ENCODE data around the gene PEX14. TPM values are rescaled to one million over a fixed set of nuclear protein-coding genes. Genes with fewer than 3 reads are reported as not detected.
"Not testable (repeated sequence)": the region's sequence is repeated elsewhere in the genome, so short reads cannot be mapped to it uniquely, and the experiment has no call there.

PEX14 gene
- total RNA-seq, result 10.6 TPM

DNA sequence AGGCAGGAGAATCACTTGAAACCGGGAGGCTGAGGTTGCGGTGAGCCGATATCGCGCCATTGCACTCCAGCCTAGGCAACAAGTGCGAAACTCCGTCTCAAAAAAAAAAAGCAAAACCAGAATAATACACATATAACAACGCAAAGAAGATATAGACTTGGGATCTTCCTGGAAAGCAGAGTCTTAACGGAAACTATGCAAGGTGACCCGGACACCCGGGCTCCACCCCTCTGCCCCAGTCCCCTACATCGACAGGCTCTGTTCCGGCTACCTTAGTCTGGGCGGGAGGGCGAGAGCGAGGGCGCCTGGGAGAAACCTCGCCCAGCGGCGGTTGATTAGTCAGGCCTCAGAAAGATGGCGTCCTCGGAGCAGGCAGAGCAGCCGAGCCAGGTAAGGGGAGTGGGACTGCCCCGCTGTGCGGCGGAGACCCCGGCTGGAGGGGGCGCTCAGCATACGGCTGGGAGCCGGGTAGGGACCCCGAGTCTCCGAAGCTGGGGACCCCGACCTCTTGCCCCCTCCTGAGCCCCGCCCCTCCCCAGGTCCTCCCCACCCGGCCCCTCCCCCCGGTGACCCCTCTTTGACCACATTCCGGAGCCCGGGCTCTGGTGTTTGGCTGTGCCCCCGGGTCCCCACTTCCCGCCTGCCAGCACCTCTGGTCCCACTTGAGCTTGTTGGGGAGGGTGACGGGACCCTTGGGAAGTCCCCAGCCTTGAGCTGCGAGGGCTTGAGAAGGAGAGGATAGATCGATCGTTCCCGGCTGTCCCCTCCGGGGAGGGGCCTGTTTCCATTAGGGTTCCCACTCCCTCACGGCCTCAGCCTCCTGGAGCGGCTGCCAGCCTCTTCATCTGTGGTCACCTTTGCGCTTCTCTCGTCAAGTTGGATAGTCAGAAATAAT lies at the start of gene PEX14:
Gene PEX14 (plus strand): TSS at position 338 of the 895 bp plus-strand sequence. CDS start 17 bp downstream, at position 355.
- no peaks in the 10 kb centered on the region for H3K9me3 ChIP-seq
- peak within 1 kb of the TSS; percentile 75 to 87 for H3K4me3 ChIP-seq
- H3K27ac ChIP-seq, result peak within 1 kb of the TSS; percentile 68 to 69
- H3K4me1 ChIP-seq, result peaks cover 11 to 22% of the 10 kb centered on the region in 2 donors
- intact Hi-C loops (cut with DNase I), result loop anchor here (2.0 kb wide), 1 partner anchor 76 kb away; the partner anchor contains the start of gene PGD
- no peaks in the 10 kb centered on the region for H3K27me3 ChIP-seq
- peak; percentile 53 to 91 for DNase-seq (ENCODE audit: low spot score in 2 of 2)
- TF ChIP-seq, protein P1, sequence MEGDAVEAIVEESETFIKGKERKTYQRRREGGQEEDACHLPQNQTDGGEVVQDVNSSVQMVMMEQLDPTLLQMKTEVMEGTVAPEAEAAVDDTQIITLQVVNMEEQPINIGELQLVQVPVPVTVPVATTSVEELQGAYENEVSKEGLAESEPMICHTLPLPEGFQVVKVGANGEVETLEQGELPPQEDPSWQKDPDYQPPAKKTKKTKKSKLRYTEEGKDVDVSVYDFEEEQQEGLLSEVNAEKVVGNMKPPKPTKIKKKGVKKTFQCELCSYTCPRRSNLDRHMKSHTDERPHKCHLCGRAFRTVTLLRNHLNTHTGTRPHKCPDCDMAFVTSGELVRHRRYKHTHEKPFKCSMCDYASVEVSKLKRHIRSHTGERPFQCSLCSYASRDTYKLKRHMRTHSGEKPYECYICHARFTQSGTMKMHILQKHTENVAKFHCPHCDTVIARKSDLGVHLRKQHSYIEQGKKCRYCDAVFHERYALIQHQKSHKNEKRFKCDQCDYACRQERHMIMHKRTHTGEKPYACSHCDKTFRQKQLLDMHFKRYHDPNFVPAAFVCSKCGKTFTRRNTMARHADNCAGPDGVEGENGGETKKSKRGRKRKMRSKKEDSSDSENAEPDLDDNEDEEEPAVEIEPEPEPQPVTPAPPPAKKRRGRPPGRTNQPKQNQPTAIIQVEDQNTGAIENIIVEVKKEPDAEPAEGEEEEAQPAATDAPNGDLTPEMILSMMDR (IDR thresholded peaks at IDR 0.05), result no peak
- no peaks in the 10 kb centered on the region for H3K36me3 ChIP-seq

- DNase-seq (ENCODE audit: low spot score in 2 of 2); H3K9me3 ChIP-seq: not testable (repeated sequence)
Observed at GRCh38 chr1:10425826-10426534, 48.8 kb upstream of the PEX14 start.

DNA sequence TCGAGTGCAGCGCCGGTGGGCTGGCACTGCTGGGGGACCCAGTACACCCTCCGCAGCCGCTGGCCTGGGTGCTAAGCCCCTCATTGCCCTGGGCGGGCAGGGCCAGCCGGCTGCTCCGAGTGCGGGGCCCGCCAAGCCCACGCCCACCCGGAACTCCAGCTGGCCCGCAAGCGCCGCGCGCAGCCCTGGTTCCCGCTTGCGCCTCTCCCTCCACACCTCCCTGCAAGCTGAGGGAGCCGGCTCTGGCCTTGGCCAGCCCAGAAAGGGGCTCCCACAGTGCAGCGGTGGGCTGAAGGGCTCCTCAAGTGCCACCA lies 48.3 kb upstream of the PEX14 start:
- not testable (repeated sequence) for H3K36me3 ChIP-seq; H3K4me3 ChIP-seq; H3K27ac ChIP-seq; DNase-seq (ENCODE audit: low spot score in 2 of 2); H3K9me3 ChIP-seq; H3K27me3 ChIP-seq
- H3K4me1 ChIP-seq, result peaks cover 5 to 11% of the 10 kb centered on the region in 2 donors
- intact Hi-C loops (cut with DNase I), result loop anchor here (5.0 kb wide), 1 partner anchor 549 kb away; no protein-coding TSS in a partner anchor

More at GRCh38 chr1:10425826-10426534, 48.8 kb upstream of the PEX14 start:
- H3K27ac ChIP-seq, H3K27me3 ChIP-seq, H3K4me3 ChIP-seq, H3K36me3 ChIP-seq, H3K4me1 ChIP-seq: not testable (repeated sequence)
- intact Hi-C loops (cut with DNase I), result loop anchor here (5.0 kb wide), 1 partner anchor 549 kb away; no protein-coding TSS in a partner anchor

DNA sequence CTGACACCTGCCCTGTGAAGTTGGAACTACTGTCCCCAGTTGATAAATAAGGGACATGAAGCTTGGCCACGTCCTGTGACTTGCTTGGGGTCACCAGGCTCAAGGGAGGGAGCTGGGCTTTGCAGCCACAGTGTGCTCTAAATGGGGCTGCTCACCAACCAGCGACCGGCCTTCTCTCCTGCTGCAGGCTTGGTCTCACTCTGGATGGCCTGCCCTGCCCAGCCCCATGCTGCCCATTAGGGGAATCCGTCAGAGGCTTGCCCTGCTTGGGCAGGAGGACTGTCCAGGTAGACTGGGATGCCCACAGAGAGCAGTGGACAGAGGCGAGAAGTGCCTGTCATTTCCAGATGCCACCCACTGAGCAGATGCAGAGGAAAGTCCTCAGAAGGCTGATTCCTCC lies 45.8 kb upstream of the PEX14 start:
- Histone ChIP-seq H3K27me3 (no peaks in the 10 kb centered on the region), H3K27ac (no peak overlapping the region), H3K4me1 (peaks cover 5 to 12% of the 10 kb centered on the region in 2 donors), H3K9me3 (no peaks in the 10 kb centered on the region), H3K36me3 (no peaks in the 10 kb centered on the region), H3K4me3 (no peak overlapping the region)
- DNase-seq (ENCODE audit: low spot score in 2 of 2), result no peak
- TF ChIP-seq, protein P1 (IDR thresholded peaks at IDR 0.05), result no peak
- intact Hi-C loops (cut with DNase I), result loop anchor here (1.0 to 5.0 kb wide), 2 partner anchors 52 to 552 kb away; no protein-coding TSS in a partner anchor

DNA sequence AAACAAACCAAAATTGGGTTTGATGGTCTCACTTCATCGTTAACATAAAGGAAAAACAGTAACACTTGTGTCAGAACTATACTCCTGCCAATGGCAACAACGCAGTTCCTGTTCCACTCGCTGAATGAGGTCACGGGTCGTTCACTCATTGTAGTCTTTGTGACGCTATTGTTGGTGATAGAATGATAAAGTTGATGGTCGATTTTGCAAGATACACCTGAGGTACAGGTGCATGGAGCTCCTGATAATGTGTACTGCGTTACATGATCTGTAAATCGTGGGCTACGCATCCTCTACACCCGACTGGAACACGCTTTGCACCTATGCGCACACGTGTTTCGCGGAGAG lies 44.9 kb upstream of the PEX14 start:
- H3K36me3 ChIP-seq, result no peaks in the 10 kb centered on the region
- peaks cover 5 to 12% of the 10 kb centered on the region in 2 donors for H3K4me1 ChIP-seq
- H3K4me3 ChIP-seq, result peak overlapping the region; percentile 84 to 97
- intact Hi-C loops (cut with DNase I), result loop anchor here (1.0 to 5.0 kb wide), 5 partner anchors 31 to 553 kb away; partner anchors contain the start of genes DFFA and PGD
- no peak for DNase-seq (ENCODE audit: low spot score in 2 of 2)
- H3K9me3 ChIP-seq, result no peaks in the 10 kb centered on the region
- no peaks in the 10 kb centered on the region for H3K27me3 ChIP-seq
- H3K27ac ChIP-seq, result no peak overlapping the region
- TF ChIP-seq, protein P1 (IDR thresholded peaks at IDR 0.05), result no peak

GRCh38 chr1:10430216-10431069 lies 44.3 kb upstream of the PEX14 start, which contains the start of gene CENPS:
TSS of gene CENPS (plus strand) at chr1:10430433. CDS start at chr1:10430518, 85 bp downstream.
- Histone ChIP-seq H3K4me3 (peak within 1 kb of the TSS; percentile 84 to 97), H3K27me3 (no peaks in the 10 kb centered on the region)
- intact Hi-C loops (cut with DNase I), result loop anchor here (1.0 to 2.0 kb wide), 4 partner anchors 31 to 436 kb away; partner anchors contain the start of genes DFFA and PGD

More at GRCh38 chr1:10430216-10431069, 44.3 kb upstream of the PEX14 start, which contains the start of gene CENPS:
- H3K9me3 ChIP-seq, result no peaks in the 10 kb centered on the region
- peak; percentile 61 to 95 for DNase-seq (ENCODE audit: low spot score in 2 of 2)
- no peaks in the 10 kb centered on the region for H3K36me3 ChIP-seq
- H3K27ac ChIP-seq, result peak within 1 kb of the TSS; percentile 65 to 71
- TF ChIP-seq, protein P1 (IDR thresholded peaks at IDR 0.05), result peak; percentile 96 to 100 (median 97)
- peaks cover 5 to 12% of the 10 kb centered on the region in 2 donors for H3K4me1 ChIP-seq
